A549 (cell line): Measurements from ENCODE around the gene HMHB1.

Source experiments
- MYC ChIP-seq: IDR thresholded peaks from 2 replicates; pipeline ENCODE4 v1.6.1; 2012; ENCODE audit warnings: mild to moderate bottlenecking, inconsistent platforms, low read length, improper control_type of control experiment, borderline replicate concordance
- TF ChIP-seq, protein P1 (sequence below): fragments of >200 bp; sonication (Bioruptor Twin); formaldehyde crosslinking; IDR thresholded peaks from 3 replicates; pipeline ENCODE4 v1.5.1; 2016
- TF ChIP-seq, protein P2 (sequence below): IDR thresholded peaks from 2 replicates; pipeline ENCODE4 v1.6.1; 2012

DNA sequence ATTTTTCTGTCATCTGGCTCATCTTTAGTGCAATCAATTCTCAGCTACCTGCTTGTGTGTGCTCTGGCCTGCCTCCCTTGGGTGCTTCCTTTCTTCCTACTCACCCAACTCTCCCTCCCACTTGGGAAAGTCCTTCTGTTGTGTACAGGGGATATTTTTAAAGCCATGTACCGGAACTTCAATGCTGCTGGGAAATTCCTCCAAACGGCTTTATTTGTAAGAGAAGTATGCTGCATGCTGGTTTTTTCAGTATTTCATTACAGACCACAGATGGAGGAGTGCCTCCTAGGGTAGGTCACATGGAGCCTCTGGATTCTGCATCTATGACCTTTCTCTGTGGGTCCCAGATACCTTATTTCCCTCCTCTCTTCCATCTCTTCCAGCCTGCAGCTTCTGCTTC, 5.4 kb upstream of the HMHB1 start:
- TF ChIP-seq, protein P1, sequence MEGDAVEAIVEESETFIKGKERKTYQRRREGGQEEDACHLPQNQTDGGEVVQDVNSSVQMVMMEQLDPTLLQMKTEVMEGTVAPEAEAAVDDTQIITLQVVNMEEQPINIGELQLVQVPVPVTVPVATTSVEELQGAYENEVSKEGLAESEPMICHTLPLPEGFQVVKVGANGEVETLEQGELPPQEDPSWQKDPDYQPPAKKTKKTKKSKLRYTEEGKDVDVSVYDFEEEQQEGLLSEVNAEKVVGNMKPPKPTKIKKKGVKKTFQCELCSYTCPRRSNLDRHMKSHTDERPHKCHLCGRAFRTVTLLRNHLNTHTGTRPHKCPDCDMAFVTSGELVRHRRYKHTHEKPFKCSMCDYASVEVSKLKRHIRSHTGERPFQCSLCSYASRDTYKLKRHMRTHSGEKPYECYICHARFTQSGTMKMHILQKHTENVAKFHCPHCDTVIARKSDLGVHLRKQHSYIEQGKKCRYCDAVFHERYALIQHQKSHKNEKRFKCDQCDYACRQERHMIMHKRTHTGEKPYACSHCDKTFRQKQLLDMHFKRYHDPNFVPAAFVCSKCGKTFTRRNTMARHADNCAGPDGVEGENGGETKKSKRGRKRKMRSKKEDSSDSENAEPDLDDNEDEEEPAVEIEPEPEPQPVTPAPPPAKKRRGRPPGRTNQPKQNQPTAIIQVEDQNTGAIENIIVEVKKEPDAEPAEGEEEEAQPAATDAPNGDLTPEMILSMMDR, result no peak
- TF ChIP-seq MYC, result no peak
- TF ChIP-seq, protein P2, sequence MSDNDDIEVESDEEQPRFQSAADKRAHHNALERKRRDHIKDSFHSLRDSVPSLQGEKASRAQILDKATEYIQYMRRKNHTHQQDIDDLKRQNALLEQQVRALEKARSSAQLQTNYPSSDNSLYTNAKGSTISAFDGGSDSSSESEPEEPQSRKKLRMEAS, result no peak
